Measurements from ENCODE around the gene GNAO1.

GNAO1 gene

GRCh38 chr16:56314244-56314850 is 123.1 kb downstream of the GNAO1 start:
- TF ChIP-seq CTCF (IDR thresholded peaks at IDR 0.05; ENCODE audit: insufficient read depth, low read length, poor library complexity, severe bottlenecking): no peak
- Histone ChIP-seq H3K27me3 (replicated peaks; ENCODE audit: control insufficient read depth, insufficient read depth, low read length) (peaks cover 1% of the 10 kb centered on the region), H3K4me3 (replicated peaks; ENCODE audit: low read depth, low read length) (no peak overlapping the region), H3K36me3 (ENCODE audit: control insufficient read depth, insufficient read depth, low read length) (no peaks in the 10 kb centered on the region)
- no peak for DNase-seq (ENCODE audit: extremely low read depth, insufficient read length)

- H3K4me3 ChIP-seq (replicated peaks; ENCODE audit: low read depth, low read length): no peak overlapping the region
- TF ChIP-seq CTCF (IDR thresholded peaks at IDR 0.05; ENCODE audit: insufficient read depth, low read length, poor library complexity, severe bottlenecking): no peak
- H3K36me3 ChIP-seq (ENCODE audit: control insufficient read depth, insufficient read depth, low read length): no peaks in the 10 kb centered on the region
- peaks cover 1% of the 10 kb centered on the region for H3K27me3 ChIP-seq (replicated peaks; ENCODE audit: control insufficient read depth, insufficient read depth, low read length)
- no peak for DNase-seq (ENCODE audit: extremely low read depth, insufficient read length)
These were observed 124.7 kb downstream of the GNAO1 start for GRCh38 chr16:56315955-56316354.

GRCh38 chr16:56316545-56316944 is 125.3 kb downstream of the GNAO1 start:
- no peaks in the 10 kb centered on the region for H3K36me3 ChIP-seq (ENCODE audit: control insufficient read depth, insufficient read depth, low read length)
- peaks cover 1% of the 10 kb centered on the region for H3K27me3 ChIP-seq (replicated peaks; ENCODE audit: control insufficient read depth, insufficient read depth, low read length)
- no peak for TF ChIP-seq CTCF (IDR thresholded peaks at IDR 0.05; ENCODE audit: insufficient read depth, low read length, poor library complexity, severe bottlenecking)
- no peak overlapping the region for H3K4me3 ChIP-seq (replicated peaks; ENCODE audit: low read depth, low read length)
- no peak for DNase-seq (ENCODE audit: extremely low read depth, insufficient read length)

- peaks cover 1% of the 10 kb centered on the region for H3K27me3 ChIP-seq (replicated peaks; ENCODE audit: control insufficient read depth, insufficient read depth, low read length)
- TF ChIP-seq CTCF (IDR thresholded peaks at IDR 0.05; ENCODE audit: insufficient read depth, low read length, poor library complexity, severe bottlenecking): peak; percentile 92
- peak; percentile 38 for DNase-seq (ENCODE audit: extremely low read depth, insufficient read length)
- no peaks in the 10 kb centered on the region for H3K36me3 ChIP-seq (ENCODE audit: control insufficient read depth, insufficient read depth, low read length)
- H3K4me3 ChIP-seq (replicated peaks; ENCODE audit: low read depth, low read length): no peak overlapping the region
These were observed 126.9 kb downstream of the GNAO1 start for GRCh38 chr16:56317998-56318826.

- no peak for DNase-seq (ENCODE audit: extremely low read depth, insufficient read length)
- TF ChIP-seq CTCF (IDR thresholded peaks at IDR 0.05; ENCODE audit: insufficient read depth, low read length, poor library complexity, severe bottlenecking): no peak
- Histone ChIP-seq H3K27me3 (replicated peaks; ENCODE audit: control insufficient read depth, insufficient read depth, low read length) (peaks cover 1% of the 10 kb centered on the region), H3K4me3 (replicated peaks; ENCODE audit: low read depth, low read length) (no peak overlapping the region), H3K36me3 (ENCODE audit: control insufficient read depth, insufficient read depth, low read length) (no peaks in the 10 kb centered on the region)
These were observed 127.5 kb downstream of the GNAO1 start for GRCh38 chr16:56318827-56319140.

Measured in GM06990 (cell line).